ENCODE measurements around the gene PTBP1.

PTBP1 gene

GRCh38 chr19:772730-773436 lies 24.4 kb upstream of the PTBP1 start:
- peak; percentile 27 for DNase-seq

- DNase-seq: peak; percentile 33
Observed at GRCh38 chr19:776549-776948, 20.7 kb upstream of the PTBP1 start.

- DNase-seq: peak; percentile 70
Observed at GRCh38 chr19:778910-779653, 18.2 kb upstream of the PTBP1 start.

- DNase-seq: peak; percentile 23
Observed at GRCh38 chr19:780935-781334, 16.3 kb upstream of the PTBP1 start.

GRCh38 chr19:781800-782184 lies 15.5 kb upstream of the PTBP1 start:
- DNase-seq: peak; percentile 16

GRCh38 chr19:782185-782877 lies 14.9 kb upstream of the PTBP1 start:
- peak; percentile 41 for DNase-seq

- peak; percentile 13 for DNase-seq
Observed at GRCh38 chr19:782878-783668, 14.2 kb upstream of the PTBP1 start.

GRCh38 chr19:784541-784940 lies 12.7 kb upstream of the PTBP1 start:
- DNase-seq: peak; percentile 16

GRCh38 chr19:787536-787935 lies 9.7 kb upstream of the PTBP1 start:
- DNase-seq: peak; percentile 10

GRCh38 chr19:788686-788982 lies 8.6 kb upstream of the PTBP1 start:
- peak; percentile 28 for DNase-seq

- DNase-seq: peak; percentile 77
Observed at GRCh38 chr19:788983-789700, 8.1 kb upstream of the PTBP1 start.

- DNase-seq: no peak
Observed at GRCh38 chr19:789701-790060, 7.6 kb upstream of the PTBP1 start.

- DNase-seq: peak; percentile 18
Observed at GRCh38 chr19:791007-791566, 6.2 kb upstream of the PTBP1 start.

GRCh38 chr19:791567-792305 lies 5.5 kb upstream of the PTBP1 start:
- peak; percentile 47 for DNase-seq

GRCh38 chr19:792306-792885 lies 4.9 kb upstream of the PTBP1 start:
- peak; percentile 29 for DNase-seq

- DNase-seq: peak; percentile 30
Observed at GRCh38 chr19:793806-794205, 3.4 kb upstream of the PTBP1 start.

GRCh38 chr19:795073-795611 lies 2.1 kb upstream of the PTBP1 start:
- peak; percentile 58 for DNase-seq

GRCh38 chr19:795691-796581 lies 1.3 kb upstream of the PTBP1 start:
- peak; percentile 45 for DNase-seq

- DNase-seq: peak; percentile 91
Observed at GRCh38 chr19:797528-798414, 519 bp downstream of the PTBP1 start.

All from left hindlimb (tissue), 1 donor.